DOHH2 (cell line): ENCODE results near the gene MAGEF1.

Experiments
- H3F3A ChIP-seq: fragments of 200-600 bp; sonication (generic), shearing (Covaris generic); 2 replicates; pipeline ENCODE4 v1.6.0; 2016; ENCODE audit warnings: antibody characterized with exemption, mild to moderate bottlenecking; ENCODE audit not compliant: control insufficient read depth, insufficient read depth
- H3K27ac ChIP-seq: fragments of 200-600 bp; sonication (generic); 2 replicates; pipeline ENCODE4 v1.5.1; 2014; ENCODE audit warnings: low read depth, mild to moderate bottlenecking, low read length, moderate library complexity
- H3K27me3 ChIP-seq: fragments of 200-600 bp; sonication (generic); 2 replicates; pipeline ENCODE4 v1.6.1; 2014; ENCODE audit warnings: mild to moderate bottlenecking, low read length, mixed read lengths; ENCODE audit not compliant: control insufficient read depth
- H3K36me3 ChIP-seq: fragments of 200-600 bp; sonication (generic); 2 replicates; pipeline ENCODE4 v1.6.1; 2014; ENCODE audit warnings: mild to moderate bottlenecking, low read length, moderate library complexity, mixed read lengths; ENCODE audit not compliant: control insufficient read depth
- H3K4me1 ChIP-seq: fragments of 200-600 bp; sonication (generic); 2 replicates; pipeline ENCODE4 v1.6.1; 2014; ENCODE audit warnings: mild to moderate bottlenecking, low read length, mixed read lengths; ENCODE audit not compliant: control insufficient read depth
- H3K4me2 ChIP-seq: fragments of 200-600 bp; sonication (generic); 2 replicates; pipeline ENCODE4 v1.6.0; 2014; ENCODE audit warnings: mild to moderate bottlenecking, low read length, moderate library complexity
- H3K4me3 ChIP-seq: fragments of 200-600 bp; sonication (generic); 2 replicates; pipeline ENCODE4 v1.5.1; 2014; ENCODE audit warnings: mild to moderate bottlenecking, low read length, mixed read lengths
- H3K79me2 ChIP-seq: fragments of 200-600 bp; sonication (generic); 2 replicates; pipeline ENCODE4 v1.6.1; 2014; ENCODE audit warnings: mild to moderate bottlenecking, low read length, mixed read lengths; ENCODE audit not compliant: control insufficient read depth
- H3K9me2 ChIP-seq: fragments of 200-600 bp; sonication (generic); replicated peaks from 2 replicates; pipeline ENCODE4 v1.6.1; 2014; ENCODE audit warnings: mild to moderate bottlenecking, low read length, mixed read lengths; ENCODE audit not compliant: control insufficient read depth
- H3K9me3 ChIP-seq: fragments of 200-600 bp; sonication (generic); 2 replicates; pipeline ENCODE4 v1.6.1; 2014; ENCODE audit warnings: antibody characterized with exemption, low read length, mixed read lengths; ENCODE audit not compliant: control insufficient read depth, insufficient read depth
- H4K20me1 ChIP-seq: fragments of 200-600 bp; sonication (generic); 2 replicates; pipeline ENCODE4 v1.6.0; 2014; ENCODE audit warnings: low read depth, mild to moderate bottlenecking, antibody characterized with exemption, low read length, moderate library complexity; ENCODE audit not compliant: control insufficient read depth, insufficient read depth
- EZH2phosphoT487 ChIP-seq: fragments of 200-600 bp; sonication (generic); IDR thresholded peaks from 2 replicates; pipeline ENCODE4 v1.6.1; 2017; ENCODE audit warnings: borderline replicate concordance, mild to moderate bottlenecking, antibody characterized with exemption, low read length, moderate library complexity, mixed read lengths
- TF ChIP-seq, protein P1 (sequence below): fragments of 200-600 bp; sonication (generic); IDR thresholded peaks from one replicate; pipeline ENCODE4 v1.5.1; 2014; ENCODE audit warnings: antibody characterized with exemption, mild to moderate bottlenecking, low read depth, low read length; ENCODE audit not compliant: poor library complexity, severe bottlenecking

Gene MAGEF1

DNA sequence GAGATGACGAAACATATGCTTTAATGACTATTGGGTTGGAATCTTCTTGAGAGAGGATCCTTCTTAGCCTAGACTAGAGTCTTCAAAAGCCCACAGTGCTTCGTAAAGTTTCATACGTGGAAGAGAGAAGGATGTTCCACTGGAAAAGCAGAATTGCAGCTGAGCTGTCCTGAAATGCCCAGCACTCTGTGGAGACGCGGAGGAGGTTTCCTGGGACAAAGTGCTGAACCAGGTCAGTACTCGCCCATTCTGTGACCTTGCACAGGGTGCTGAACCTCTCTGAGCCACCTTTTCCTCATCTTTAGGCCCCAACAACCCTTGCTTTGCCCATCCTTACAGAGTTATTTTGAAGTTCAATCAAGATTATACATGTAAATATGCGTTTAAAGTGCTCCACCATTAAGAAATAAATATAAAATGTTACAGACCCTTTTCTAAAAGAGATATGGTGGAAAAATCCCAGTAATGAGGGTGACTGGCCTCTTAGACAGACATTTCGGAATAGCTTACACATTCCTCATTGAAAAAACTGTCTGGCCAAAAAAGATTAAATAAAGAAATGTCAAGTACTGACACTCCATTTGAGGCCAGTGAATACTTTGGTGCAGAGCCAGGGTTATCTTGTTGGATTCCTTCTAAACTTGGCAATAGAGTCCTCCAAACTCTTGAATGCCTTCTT lies 4.2 kb upstream of the MAGEF1 start:
- Histone ChIP-seq H3K27me3 (peaks cover 20% of the 10 kb centered on the region), H3K27ac (no peak overlapping the region), H3K36me3 (no peaks in the 10 kb centered on the region), H3K4me2 (no peak overlapping the region), H3K79me2 (no peaks in the 10 kb centered on the region), H3K4me3 (no peak overlapping the region), H3K9me3 (no peaks in the 10 kb centered on the region), H4K20me1 (no peaks in the 10 kb centered on the region), H3K4me1 (peaks cover 9% of the 10 kb centered on the region), H3K9me2 (no peaks in the 10 kb centered on the region), H3F3A (peaks cover 25% of the 10 kb centered on the region)
- TF ChIP-seq, protein P1, sequence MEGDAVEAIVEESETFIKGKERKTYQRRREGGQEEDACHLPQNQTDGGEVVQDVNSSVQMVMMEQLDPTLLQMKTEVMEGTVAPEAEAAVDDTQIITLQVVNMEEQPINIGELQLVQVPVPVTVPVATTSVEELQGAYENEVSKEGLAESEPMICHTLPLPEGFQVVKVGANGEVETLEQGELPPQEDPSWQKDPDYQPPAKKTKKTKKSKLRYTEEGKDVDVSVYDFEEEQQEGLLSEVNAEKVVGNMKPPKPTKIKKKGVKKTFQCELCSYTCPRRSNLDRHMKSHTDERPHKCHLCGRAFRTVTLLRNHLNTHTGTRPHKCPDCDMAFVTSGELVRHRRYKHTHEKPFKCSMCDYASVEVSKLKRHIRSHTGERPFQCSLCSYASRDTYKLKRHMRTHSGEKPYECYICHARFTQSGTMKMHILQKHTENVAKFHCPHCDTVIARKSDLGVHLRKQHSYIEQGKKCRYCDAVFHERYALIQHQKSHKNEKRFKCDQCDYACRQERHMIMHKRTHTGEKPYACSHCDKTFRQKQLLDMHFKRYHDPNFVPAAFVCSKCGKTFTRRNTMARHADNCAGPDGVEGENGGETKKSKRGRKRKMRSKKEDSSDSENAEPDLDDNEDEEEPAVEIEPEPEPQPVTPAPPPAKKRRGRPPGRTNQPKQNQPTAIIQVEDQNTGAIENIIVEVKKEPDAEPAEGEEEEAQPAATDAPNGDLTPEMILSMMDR: no peak
- no peak for TF ChIP-seq EZH2phosphoT487

GRCh38 chr3:184713521-184713920 lies 1.7 kb upstream of the MAGEF1 start:
- Histone ChIP-seq H3K9me2 (no peaks in the 10 kb centered on the region), H3K27ac (no peak overlapping the region), H3K79me2 (peaks cover 17% of the 10 kb centered on the region), H3K27me3 (peaks cover 16% of the 10 kb centered on the region), H3F3A (peaks cover 25% of the 10 kb centered on the region), H4K20me1 (no peaks in the 10 kb centered on the region), H3K9me3 (no peaks in the 10 kb centered on the region), H3K36me3 (peaks cover 15% of the 10 kb centered on the region), H3K4me1 (peaks cover 20% of the 10 kb centered on the region), H3K4me2 (no peak overlapping the region), H3K4me3 (no peak overlapping the region)
- TF ChIP-seq, protein P1: no peak
- TF ChIP-seq EZH2phosphoT487: no peak

DNA sequence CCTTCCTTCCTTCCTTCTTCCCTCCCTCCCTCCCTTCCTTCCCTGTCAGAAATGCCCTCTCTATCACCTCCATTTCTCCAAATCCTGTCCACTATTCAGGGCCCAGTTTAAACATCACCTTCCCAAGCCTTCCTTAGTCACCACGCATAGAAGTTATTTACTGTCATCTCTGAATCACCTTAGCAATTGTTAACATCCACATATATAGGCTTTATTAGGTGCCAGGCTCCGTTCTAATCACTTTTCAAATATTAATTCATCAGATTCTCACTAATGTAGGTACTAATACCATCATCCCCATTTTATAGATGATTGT lies 1.1 kb upstream of the MAGEF1 start:
- no peak for TF ChIP-seq EZH2phosphoT487
- TF ChIP-seq, protein P1: no peak
- Histone ChIP-seq H3K36me3 (peaks cover 19% of the 10 kb centered on the region), H3K27me3 (peaks cover 13% of the 10 kb centered on the region), H3K9me2 (no peaks in the 10 kb centered on the region), H3K9me3 (no peaks in the 10 kb centered on the region), H3K79me2 (peaks cover 17% of the 10 kb centered on the region), H3K4me1 (peaks cover 20% of the 10 kb centered on the region), H3K27ac (no peak overlapping the region), H3K4me3 (no peak overlapping the region), H3F3A (peaks cover 25% of the 10 kb centered on the region), H4K20me1 (no peaks in the 10 kb centered on the region), H3K4me2 (no peak overlapping the region)
